ENCODE results near the gene TCF4. TPM values are rescaled to one million over a fixed set of nuclear protein-coding genes. Genes with fewer than 3 reads are reported as not detected.
A peak's percentile ranks its signal among the peaks of the same experiment; 100 is the strongest.

Gene TCF4
- polyA plus RNA-seq, 1 donor (not counting 4 experiments of a cell fraction or from before 2014, with no cell fraction given), result 9.7 TPM

DNA sequence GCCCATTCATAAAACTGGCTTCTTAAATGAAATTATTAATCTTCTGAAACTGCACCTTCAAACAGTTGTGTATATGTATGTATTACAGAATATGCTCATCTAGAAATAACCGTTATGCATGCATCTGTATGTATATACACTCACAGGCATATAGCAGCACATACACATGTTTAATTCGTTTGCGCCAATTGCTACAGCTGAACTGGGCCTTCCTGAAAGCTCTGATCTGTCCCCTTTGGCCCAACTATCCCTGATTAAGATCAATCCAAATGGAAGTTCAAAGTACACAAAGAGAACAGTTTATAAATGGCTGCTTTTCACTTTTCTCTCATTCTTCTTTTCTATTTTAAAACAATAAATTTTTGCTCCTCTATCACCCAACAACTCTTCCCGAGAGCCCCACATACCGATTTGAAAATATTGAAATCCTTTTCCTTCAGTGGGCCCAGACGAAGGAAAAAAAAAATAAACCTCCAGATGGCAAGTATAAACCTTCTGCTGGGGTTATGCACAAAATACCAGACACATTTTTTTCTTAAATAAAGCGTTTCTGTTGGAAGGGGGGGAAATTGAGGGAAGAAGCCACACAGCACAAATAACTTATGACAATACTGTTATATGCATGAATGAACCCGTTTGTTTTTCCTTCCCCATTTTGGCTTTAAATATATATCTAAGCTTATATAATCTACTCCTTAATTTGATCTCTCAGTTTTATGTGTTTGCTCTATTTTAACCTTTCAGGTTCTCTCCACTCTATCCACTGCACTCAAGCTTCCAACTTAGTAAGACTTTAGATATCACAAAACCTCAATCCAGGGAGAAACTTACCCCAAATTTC, 267.3 kb downstream of the TCF4 start:
- no peaks in the 10 kb centered on the region for H3K9me3 ChIP-seq (ENCODE audit: control insufficient read depth, low read depth, low read length)
- H3K79me2 ChIP-seq (ENCODE audit: control insufficient read depth, insufficient read depth, low read length), result no peaks in the 10 kb centered on the region
- H3K9me1 ChIP-seq (ENCODE audit: control insufficient read depth, extremely low read depth, insufficient read depth, low read length), result no peaks in the 10 kb centered on the region
- no peak overlapping the region for H3K4me3 ChIP-seq (ENCODE audit: control insufficient read depth in 2 of 3, extremely low read depth in 1 of 3, insufficient read depth in 2 of 3, low read depth in 1 of 3, low read length in 3 of 3)
- no peak overlapping the region for H3K27ac ChIP-seq (ENCODE audit: control insufficient read depth, insufficient read depth, low read length)
- peaks cover 9% of the 10 kb centered on the region for H3K4me1 ChIP-seq (ENCODE audit: control insufficient read depth, extremely low read depth, insufficient read depth, low read length)
- H3K9ac ChIP-seq (ENCODE audit: control insufficient read depth, extremely low read depth, insufficient read depth, low read length), result no peak overlapping the region
- H3K4me2 ChIP-seq (ENCODE audit: control insufficient read depth, extremely low read depth, insufficient read depth, low read depth, low read length), result peak overlapping the region; percentile 89
- FAIRE-seq, result no peak
- H2AFZ ChIP-seq (ENCODE audit: control insufficient read depth, low read length), result no peak overlapping the region
- H3K27me3 ChIP-seq (ENCODE audit: control insufficient read depth, extremely low read depth, insufficient read depth, low read length), result no peaks in the 10 kb centered on the region
- TF ChIP-seq, protein P1, sequence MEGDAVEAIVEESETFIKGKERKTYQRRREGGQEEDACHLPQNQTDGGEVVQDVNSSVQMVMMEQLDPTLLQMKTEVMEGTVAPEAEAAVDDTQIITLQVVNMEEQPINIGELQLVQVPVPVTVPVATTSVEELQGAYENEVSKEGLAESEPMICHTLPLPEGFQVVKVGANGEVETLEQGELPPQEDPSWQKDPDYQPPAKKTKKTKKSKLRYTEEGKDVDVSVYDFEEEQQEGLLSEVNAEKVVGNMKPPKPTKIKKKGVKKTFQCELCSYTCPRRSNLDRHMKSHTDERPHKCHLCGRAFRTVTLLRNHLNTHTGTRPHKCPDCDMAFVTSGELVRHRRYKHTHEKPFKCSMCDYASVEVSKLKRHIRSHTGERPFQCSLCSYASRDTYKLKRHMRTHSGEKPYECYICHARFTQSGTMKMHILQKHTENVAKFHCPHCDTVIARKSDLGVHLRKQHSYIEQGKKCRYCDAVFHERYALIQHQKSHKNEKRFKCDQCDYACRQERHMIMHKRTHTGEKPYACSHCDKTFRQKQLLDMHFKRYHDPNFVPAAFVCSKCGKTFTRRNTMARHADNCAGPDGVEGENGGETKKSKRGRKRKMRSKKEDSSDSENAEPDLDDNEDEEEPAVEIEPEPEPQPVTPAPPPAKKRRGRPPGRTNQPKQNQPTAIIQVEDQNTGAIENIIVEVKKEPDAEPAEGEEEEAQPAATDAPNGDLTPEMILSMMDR (optimal IDR thresholded peaks at IDR 0.05 in 1 of 3, IDR thresholded peaks at IDR 0.05 in 1 of 3, conservative IDR thresholded peaks at IDR 0.05 in 1 of 3; ENCODE audit: extremely low read depth in 1 of 3, insufficient read depth in 2 of 3, low read length in 3 of 3), result no peak
- TF ChIP-seq EZH2 (IDR thresholded peaks at IDR 0.05; ENCODE audit: low read length), result no peak
- dilution Hi-C loops (cut with MboI; ENCODE audit: extremely low pct_ligation_motif_present, low sequenced_read_pairs), result no loop called here
- DNase-seq (ENCODE audit: low read depth, low spot score), result no peak
- no peaks in the 10 kb centered on the region for H3K36me3 ChIP-seq (ENCODE audit: control insufficient read depth in 2 of 2, extremely low read depth in 1 of 2, insufficient read depth in 2 of 2, low read length in 2 of 2)
- no peaks in the 10 kb centered on the region for H4K20me1 ChIP-seq (ENCODE audit: control insufficient read depth, extremely low read depth, insufficient read depth, low read length)

DNA sequence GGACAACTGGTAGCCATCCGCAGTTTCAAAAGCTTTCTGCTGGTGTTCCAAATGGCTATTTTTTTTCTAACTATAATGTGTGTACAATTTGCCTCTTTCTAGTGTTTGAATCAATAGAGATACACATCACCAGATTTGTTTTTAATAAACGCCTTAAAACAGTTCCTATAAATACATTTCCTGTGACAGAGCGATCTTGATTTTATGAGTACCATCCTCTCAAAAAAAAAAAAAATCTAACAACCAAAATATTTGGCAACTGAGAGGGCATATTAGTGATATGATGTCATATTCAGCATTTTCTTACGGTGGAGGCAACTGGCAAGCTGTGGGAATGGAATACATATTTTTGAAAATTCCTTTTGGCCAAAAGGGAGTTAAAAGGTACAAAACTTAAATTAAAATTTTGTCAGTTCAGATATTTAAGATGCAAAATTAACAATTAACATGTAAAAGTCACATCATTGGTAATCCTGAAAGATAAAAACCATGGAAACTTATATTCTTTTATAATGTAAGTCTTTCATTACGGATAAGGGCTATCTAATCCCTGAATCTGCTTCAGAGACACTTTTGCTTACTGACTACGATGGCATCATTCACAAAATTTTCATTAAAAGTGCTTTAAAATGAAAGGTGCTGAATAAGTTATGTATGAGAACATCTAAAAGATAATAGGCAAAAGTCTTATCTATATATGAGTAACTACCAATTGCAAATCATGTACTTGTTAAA, 268.4 kb downstream of the TCF4 start:
- H3K79me2 ChIP-seq (ENCODE audit: control insufficient read depth, insufficient read depth, low read length), result no peaks in the 10 kb centered on the region
- FAIRE-seq, result no peak
- H3K27me3 ChIP-seq (ENCODE audit: control insufficient read depth, extremely low read depth, insufficient read depth, low read length), result no peaks in the 10 kb centered on the region
- DNase-seq (ENCODE audit: low read depth, low spot score), result no peak
- H3K4me2 ChIP-seq (ENCODE audit: control insufficient read depth, extremely low read depth, insufficient read depth, low read depth, low read length), result no peak overlapping the region
- no peak for TF ChIP-seq EZH2 (IDR thresholded peaks at IDR 0.05; ENCODE audit: low read length)
- TF ChIP-seq, protein P1 (optimal IDR thresholded peaks at IDR 0.05 in 1 of 3, IDR thresholded peaks at IDR 0.05 in 1 of 3, conservative IDR thresholded peaks at IDR 0.05 in 1 of 3; ENCODE audit: extremely low read depth in 1 of 3, insufficient read depth in 2 of 3, low read length in 3 of 3), result no peak
- H2AFZ ChIP-seq (ENCODE audit: control insufficient read depth, low read length), result no peak overlapping the region
- H3K27ac ChIP-seq (ENCODE audit: control insufficient read depth, insufficient read depth, low read length), result no peak overlapping the region
- dilution Hi-C loops (cut with MboI; ENCODE audit: extremely low pct_ligation_motif_present, low sequenced_read_pairs), result no loop called here
- H3K9me1 ChIP-seq (ENCODE audit: control insufficient read depth, extremely low read depth, insufficient read depth, low read length), result no peaks in the 10 kb centered on the region
- peaks cover 9% of the 10 kb centered on the region for H3K4me1 ChIP-seq (ENCODE audit: control insufficient read depth, extremely low read depth, insufficient read depth, low read length)
- H3K4me3 ChIP-seq (ENCODE audit: control insufficient read depth in 2 of 3, extremely low read depth in 1 of 3, insufficient read depth in 2 of 3, low read depth in 1 of 3, low read length in 3 of 3), result no peak overlapping the region
- H3K9ac ChIP-seq (ENCODE audit: control insufficient read depth, extremely low read depth, insufficient read depth, low read length), result no peak overlapping the region
- H3K9me3 ChIP-seq (ENCODE audit: control insufficient read depth, low read depth, low read length), result no peaks in the 10 kb centered on the region
- H3K36me3 ChIP-seq (ENCODE audit: control insufficient read depth in 2 of 2, extremely low read depth in 1 of 2, insufficient read depth in 2 of 2, low read length in 2 of 2), result no peaks in the 10 kb centered on the region
- no peaks in the 10 kb centered on the region for H4K20me1 ChIP-seq (ENCODE audit: control insufficient read depth, extremely low read depth, insufficient read depth, low read length)

Data from keratinocyte (primary cell).